Measurements from ENCODE around the gene PLGRKT.
"Not testable (repeated sequence)": the region's sequence is repeated elsewhere in the genome, so short reads cannot be mapped to it uniquely, and the experiment has no call there.

Gene PLGRKT

GRCh38 chr9:5364294-5365024, 73.3 kb downstream of the PLGRKT start:
- DNase-seq = no peak

- no peak for DNase-seq
These were observed 76.3 kb downstream of the PLGRKT start for GRCh38 chr9:5361326-5362010.

GRCh38 chr9:5360341-5360740, 77.4 kb downstream of the PLGRKT start:
- DNase-seq = no peak

- no peak for DNase-seq
These were observed 80.2 kb downstream of the PLGRKT start for GRCh38 chr9:5357431-5358105.

GRCh38 chr9:5355817-5356216, 81.9 kb downstream of the PLGRKT start:
- DNase-seq = no peak

GRCh38 chr9:5355226-5355625, 82.5 kb downstream of the PLGRKT start:
- no peak for DNase-seq

GRCh38 chr9:5354184-5354583, 83.5 kb downstream of the PLGRKT start:
- DNase-seq = no peak

- DNase-seq = no peak
These were observed 85.0 kb downstream of the PLGRKT start for GRCh38 chr9:5352637-5353248.

- DNase-seq = peak in 1 of 4 experiments; percentile 8
These were observed 98.4 kb downstream of the PLGRKT start, which contains the start of gene RLN1 for GRCh38 chr9:5338992-5339981. Gene RLN1 (minus strand): TSS chr9:5339876. CDS start chr9:5339746, 130 bp downstream.

- no peak for DNase-seq
These were observed 101.0 kb downstream of the PLGRKT start for GRCh38 chr9:5336688-5337087.

- not testable (repeated sequence) for DNase-seq
These were observed 106.4 kb downstream of the PLGRKT start for GRCh38 chr9:5331276-5331675.

GRCh38 chr9:5326893-5327548, 110.7 kb downstream of the PLGRKT start:
- no peak for DNase-seq

GRCh38 chr9:5326187-5326586, 111.5 kb downstream of the PLGRKT start:
- no peak for DNase-seq

- not testable (repeated sequence) for DNase-seq
These were observed 116.1 kb downstream of the PLGRKT start for GRCh38 chr9:5321601-5322000.

GRCh38 chr9:5321058-5321457, 116.7 kb downstream of the PLGRKT start:
- no peak for DNase-seq

GRCh38 chr9:5316406-5316805, 121.3 kb downstream of the PLGRKT start:
- DNase-seq = not testable (repeated sequence)

- no peak for DNase-seq
These were observed 122.4 kb downstream of the PLGRKT start for GRCh38 chr9:5315187-5315923.

GRCh38 chr9:5310851-5311250, 126.9 kb downstream of the PLGRKT start:
- DNase-seq = no peak
